Measurements from ENCODE around the gene GPR137C. TPM values are rescaled to one million over a fixed set of nuclear protein-coding genes. Genes with fewer than 3 reads are reported as not detected.

The GPR137C gene
- total and polyA plus RNA-seq, 2 of the 13 experiments (the other 11 are each of a cell fraction or from before 2014, with no cell fraction given), result 0.34 to 0.51 TPM

GRCh38 chr14:52553671-52554575 is 1.3 kb downstream of the GPR137C start (continued):
- no peak for TF ChIP-seq ZBTB4 (CRISPR knock-in tag; IDR thresholded peaks at IDR 0.05; ENCODE audit: borderline replicate concordance)
- TF ChIP-seq PRPF4 (IDR thresholded peaks at IDR 0.05; ENCODE audit: low read depth, low read length, poor library complexity, severe bottlenecking), result no peak
- TF ChIP-seq FIP1L1 (IDR thresholded peaks at IDR 0.05; ENCODE audit: borderline replicate concordance, insufficient read depth, low read depth, low read length), result no peak
- no peak for TF ChIP-seq ONECUT2 (CRISPR knock-in tag; IDR thresholded peaks at IDR 0.05)
- TF ChIP-seq HNRNPL (IDR thresholded peaks at IDR 0.05; ENCODE audit: low read depth, low read length), result no peak
- no peak for TF ChIP-seq PAWR (CRISPR knock-in tag; IDR thresholded peaks at IDR 0.05; ENCODE audit: borderline replicate concordance)
- peak; percentile 64; the same call in 1 of the 2 replicates for TF ChIP-seq ZNF547 (CRISPR knock-in tag; IDR thresholded peaks at IDR 0.05)
- 0 out of 2 replicates have a peak, but pooled peaks have one; percentile 27 for TF ChIP-seq ZNF12 (CRISPR knock-in tag; IDR thresholded peaks at IDR 0.05)
- peak; percentile 44; the same call in 1 of the 2 replicates for TF ChIP-seq ZNF580 (CRISPR knock-in tag; IDR thresholded peaks at IDR 0.05; ENCODE audit: borderline replicate concordance, low read depth)
- TF ChIP-seq CC2D1A (CRISPR knock-in tag; IDR thresholded peaks at IDR 0.05), result no peak
- TF ChIP-seq ZEB1 (IDR thresholded peaks at IDR 0.05; ENCODE audit: insufficient replicate concordance, low read depth), result no peak
- 0 out of 2 replicates have a peak, but pooled peaks have one; percentile 31 for TF ChIP-seq ZNF136 (CRISPR knock-in tag; IDR thresholded peaks at IDR 0.05; ENCODE audit: low read depth)
- TF ChIP-seq HNF1B (CRISPR knock-in tag; IDR thresholded peaks at IDR 0.05), result no peak
- TF ChIP-seq ZNF343 (CRISPR knock-in tag; IDR thresholded peaks at IDR 0.05), result no peak
- TF ChIP-seq KMT2B (CRISPR knock-in tag; IDR thresholded peaks at IDR 0.05), result no peak
- no peak for TF ChIP-seq PRDM10 (CRISPR knock-in tag; IDR thresholded peaks at IDR 0.05; ENCODE audit: low read depth)
- TF ChIP-seq ZNF598 (CRISPR knock-in tag; IDR thresholded peaks at IDR 0.05; ENCODE audit: borderline replicate concordance), result peak; percentile 65; the same call in 1 of the 2 replicates
- TF ChIP-seq ZNF891 (CRISPR knock-in tag; IDR thresholded peaks at IDR 0.05), result 0 out of 2 replicates have a peak, but pooled peaks have one; percentile 40
- no peak for TF ChIP-seq TEAD3 (CRISPR knock-in tag; optimal IDR thresholded peaks at IDR 0.05; ENCODE audit: borderline replicate concordance)

Measured in HepG2 (cell line).